ENCODE data around the gene MED17. TPM values are rescaled to one million over a fixed set of nuclear protein-coding genes. Genes with fewer than 3 reads are reported as not detected.

The MED17 gene
- total and polyA plus RNA-seq, 2 of the 13 experiments (the other 11 are each of a cell fraction or from before 2014, with no cell fraction given) = 23.1 to 37.0 TPM

- peak; percentile 52; the same call in 1 of the 2 replicates for TF ChIP-seq PAXIP1 (CRISPR knock-in tag; conservative IDR thresholded peaks at IDR 0.05)
- no peak for TF ChIP-seq FOXJ3 (CRISPR knock-in tag; IDR thresholded peaks at IDR 0.05; ENCODE audit: borderline replicate concordance)
- TF ChIP-seq ZNF75D (CRISPR knock-in tag; IDR thresholded peaks at IDR 0.05; ENCODE audit: borderline replicate concordance) = no peak
- TF ChIP-seq ZNF773 (CRISPR knock-in tag; IDR thresholded peaks at IDR 0.05; ENCODE audit: borderline replicate concordance) = no peak
- TF ChIP-seq CCDC6 (CRISPR knock-in tag; IDR thresholded peaks at IDR 0.05) = no peak
- TF ChIP-seq ZNF543 (CRISPR knock-in tag; IDR thresholded peaks at IDR 0.05) = no peak
- peak; percentile 47; the same call in 1 of the 2 replicates for TF ChIP-seq SNAI1 (CRISPR knock-in tag; IDR thresholded peaks at IDR 0.05; ENCODE audit: borderline replicate concordance)
- no peak for TF ChIP-seq ZNF790 (CRISPR knock-in tag; IDR thresholded peaks at IDR 0.05; ENCODE audit: borderline replicate concordance)
- 0 out of 2 replicates have a peak, but pooled peaks have one; percentile 26 for TF ChIP-seq PRDM10 (CRISPR knock-in tag; IDR thresholded peaks at IDR 0.05; ENCODE audit: low read depth)
- 0 out of 2 replicates have a peak, but pooled peaks have one; percentile 24 for TF ChIP-seq PAF1 (CRISPR knock-in tag; IDR thresholded peaks at IDR 0.05)
- no peak for TF ChIP-seq KIAA2018 (CRISPR knock-in tag; IDR thresholded peaks at IDR 0.05; ENCODE audit: borderline replicate concordance)
- peak; percentile 49; the same call in 1 of the 2 replicates for TF ChIP-seq NCOR1 (IDR thresholded peaks at IDR 0.05; ENCODE audit: borderline replicate concordance, low read length)
- no peak for TF ChIP-seq ZFYVE20 (CRISPR knock-in tag; IDR thresholded peaks at IDR 0.05; ENCODE audit: borderline replicate concordance, low read depth)
- TF ChIP-seq ZNF431 (CRISPR knock-in tag; IDR thresholded peaks at IDR 0.05; ENCODE audit: borderline replicate concordance, low read depth) = 0 out of 2 replicates have a peak, but pooled peaks have one; percentile 14
Measured at GRCh38 chr11:93741882-93742226, 42.2 kb upstream of the MED17 start (continued).

Data from HepG2 (cell line).